Measurements from ENCODE around the gene ANXA4.

Gene ANXA4

DNA sequence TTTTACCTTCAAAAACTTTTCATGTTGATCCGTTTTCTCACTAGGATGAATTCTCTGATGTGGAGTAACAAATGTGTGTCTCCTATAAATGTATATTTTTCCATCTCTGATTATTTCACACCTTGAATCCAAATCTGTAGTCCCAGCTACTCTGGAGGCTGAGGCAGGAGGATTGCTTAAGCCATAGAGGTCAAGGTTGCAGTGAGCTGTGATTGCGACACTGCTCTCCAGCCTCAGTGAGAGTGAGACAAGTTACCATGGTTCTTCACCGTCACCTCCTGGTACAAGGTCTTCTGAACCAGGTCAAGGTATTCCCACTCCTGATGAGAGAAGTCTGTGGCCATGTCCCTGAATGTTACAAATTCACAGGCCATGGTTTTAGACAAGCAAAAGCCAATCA is 102.6 kb downstream of the ANXA4 start:
- no peak for DNase-seq (ENCODE audit: low read depth, low spot score)

- DNase-seq (ENCODE audit: low read depth, low spot score) = no peak
These were observed 104.5 kb downstream of the ANXA4 start for GRCh38 chr2:69846182-69847067.

DNA sequence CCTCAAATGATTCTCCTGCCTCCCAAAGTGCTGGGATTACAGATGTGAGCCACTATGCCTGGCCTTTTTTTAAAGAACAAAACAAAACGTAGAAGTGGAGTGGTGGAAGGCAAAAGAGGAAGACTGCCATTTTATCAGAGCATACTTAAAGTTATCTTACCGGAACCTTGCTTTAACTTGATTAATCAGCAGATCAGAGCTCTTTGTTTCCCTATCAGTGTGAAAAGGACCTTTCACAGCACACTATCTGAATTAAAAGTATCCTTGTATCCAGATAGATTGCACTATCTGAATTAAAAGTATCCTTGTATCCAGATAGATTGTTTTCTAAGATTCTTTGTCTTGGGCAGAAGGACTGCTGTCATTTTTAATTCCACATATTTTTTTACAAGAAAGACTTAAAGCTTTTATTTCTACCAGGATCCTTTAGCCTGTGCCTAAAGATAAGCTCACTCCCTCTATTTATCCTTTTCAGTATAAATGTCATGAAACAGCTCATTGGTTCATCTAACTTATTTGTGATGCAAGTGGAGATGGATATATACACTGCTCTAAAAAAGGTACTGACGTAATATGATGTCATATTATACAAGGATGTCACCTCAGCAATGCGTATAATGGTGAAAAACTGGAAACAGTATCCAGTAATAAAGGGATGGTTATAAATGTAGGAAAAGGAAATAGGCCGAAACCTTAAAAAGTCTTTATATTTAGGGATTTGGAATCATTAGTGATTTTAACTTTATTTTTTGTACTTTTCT is 105.3 kb downstream of the ANXA4 start:
- DNase-seq (ENCODE audit: low read depth, low spot score) = no peak

DNA sequence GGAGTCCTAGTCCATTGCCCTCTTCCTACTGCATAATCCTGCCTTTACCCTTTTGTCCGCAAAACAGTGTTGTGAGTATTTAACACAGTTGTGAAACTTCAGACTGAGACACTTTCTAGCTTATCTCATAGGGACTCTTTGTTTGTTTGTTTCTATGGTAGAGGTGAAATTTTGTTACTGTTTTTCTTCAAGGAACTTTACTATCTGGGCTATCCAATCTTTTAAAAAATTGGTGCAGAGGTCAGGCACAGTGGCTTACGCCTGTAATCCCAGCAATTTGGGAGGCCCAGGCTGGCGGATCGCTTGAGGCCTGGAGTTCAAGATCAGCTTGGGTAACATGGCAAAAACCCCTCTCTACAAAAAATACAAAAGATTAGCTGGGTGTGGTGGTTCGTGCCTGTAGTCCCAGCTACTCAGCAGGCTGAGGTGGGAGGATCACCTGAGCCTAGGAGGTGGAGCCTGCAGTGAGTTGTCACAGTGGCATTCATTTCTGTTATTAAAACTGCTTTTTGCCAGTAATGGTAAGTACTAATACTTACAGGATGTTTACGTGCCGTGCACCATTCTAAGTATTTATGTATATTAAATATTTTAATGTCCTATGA is 106.4 kb downstream of the ANXA4 start:
- no peak for DNase-seq (ENCODE audit: low read depth, low spot score)

DNA sequence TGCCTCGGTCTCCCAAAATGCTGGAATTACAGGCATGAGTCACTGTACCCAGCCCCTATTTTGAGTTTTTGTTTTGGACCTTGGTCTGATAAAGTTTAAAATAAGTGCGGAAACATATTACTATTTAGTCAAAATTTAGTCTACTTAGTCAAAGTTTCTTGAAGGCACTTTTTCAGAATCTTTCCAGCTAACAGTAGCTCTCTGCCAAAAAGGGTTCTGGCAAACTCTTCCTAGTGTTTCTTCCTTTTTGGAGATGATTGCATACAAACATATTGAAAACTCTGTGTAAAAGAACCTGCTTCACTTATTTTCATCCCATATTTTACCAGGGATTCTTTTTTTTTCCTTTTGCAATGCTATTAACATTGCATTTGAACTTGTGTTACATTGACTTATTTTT is 116.3 kb downstream of the ANXA4 start:
- no peak for DNase-seq (ENCODE audit: low read depth, low spot score)

GRCh38 chr2:69863298-69863697 is 121.4 kb downstream of the ANXA4 start:
- no peak for DNase-seq (ENCODE audit: low read depth, low spot score)
